Neural cell (in vitro differentiated cells): ENCODE results near the gene FGF5. TPM values are rescaled to one million over a fixed set of nuclear protein-coding genes. Genes with fewer than 3 reads are reported as not detected.
A peak's percentile ranks its signal among the peaks of the same experiment; 100 is the strongest.

Source experiments
- H2AFZ ChIP-seq: fragments of 200-600, 300-800 bp; sonication (generic), shearing (Covaris generic); 2 replicates; pipeline ENCODE4 v1.6.0; 2014; ENCODE audit warnings: low read depth, mild to moderate bottlenecking, antibody characterized with exemption, low read length, moderate library complexity
- H3F3A ChIP-seq: fragments of 200-600 bp; shearing (Covaris generic); 2 replicates; pipeline ENCODE4 v1.6.1; 2016; ENCODE audit warnings: mild to moderate bottlenecking, moderate library complexity, mixed read lengths, antibody characterized with exemption, low read length; ENCODE audit not compliant: insufficient read depth, poor library complexity, severe bottlenecking
- H3K27ac ChIP-seq: fragments of 200-600, 300-800 bp; sonication (generic), shearing (Covaris generic); 2 replicates; pipeline ENCODE4 v1.5.1; 2014; ENCODE audit warnings: mild to moderate bottlenecking, low read length, moderate library complexity
- H3K27me3 ChIP-seq: fragments of 300-800, 200-600 bp; sonication (generic), shearing (Covaris generic); 2 replicates; pipeline ENCODE4 v1.6.0; 2014; ENCODE audit warnings: mild to moderate bottlenecking, low read depth, low read length, moderate library complexity; ENCODE audit not compliant: insufficient read depth
- H3K36me3 ChIP-seq: fragments of 300-800, 200-600 bp; sonication (generic), shearing (Covaris generic); 2 replicates; pipeline ENCODE4 v1.5.1; 2014; ENCODE audit warnings: mild to moderate bottlenecking, antibody characterized with exemption, low read length, moderate library complexity; ENCODE audit not compliant: insufficient read depth
- H3K4me2 ChIP-seq: fragments of 300-800, 200-600 bp; sonication (generic), shearing (Covaris generic); 2 replicates; pipeline ENCODE4 v1.6.0; 2014; ENCODE audit warnings: mild to moderate bottlenecking, low read length
- H3K4me3 ChIP-seq: fragments of 300-800, 200-600 bp; sonication (generic), shearing (Covaris generic); 2 replicates; pipeline ENCODE4 v1.5.1; 2014; ENCODE audit warnings: mild to moderate bottlenecking, low read length, moderate library complexity
- H3K79me2 ChIP-seq: fragments of 200-600 bp; shearing (Covaris generic); replicated peaks from 2 replicates; pipeline ENCODE4 v1.6.0; 2014; ENCODE audit warnings: mild to moderate bottlenecking, low read length, moderate library complexity; ENCODE audit not compliant: insufficient read depth
- H3K9ac ChIP-seq: fragments of 300-800, 200-600 bp; sonication (generic), shearing (Covaris generic); 2 replicates; pipeline ENCODE4 v1.6.1; 2016; ENCODE audit warnings: mild to moderate bottlenecking, low read length, mixed read lengths
- H3K9me2 ChIP-seq: fragments of 200-600 bp; shearing (Covaris generic); 2 replicates; pipeline ENCODE4 v1.6.1; 2016; ENCODE audit warnings: mild to moderate bottlenecking, low read length, mixed read lengths; ENCODE audit not compliant: insufficient read depth
- H3K9me3 ChIP-seq: fragments of 200-600, 300-800 bp; sonication (generic), shearing (Covaris generic); 2 replicates; pipeline ENCODE4 v1.6.1; 2016; ENCODE audit warnings: mild to moderate bottlenecking, mixed run types, low read length, moderate library complexity, mixed read lengths
- H4K20me1 ChIP-seq: fragments of 200-600 bp; shearing (Covaris generic); 2 replicates; pipeline ENCODE4 v1.6.1; 2016; ENCODE audit warnings: mild to moderate bottlenecking, mixed run types; ENCODE audit not compliant: insufficient read depth
- EP300 ChIP-seq: fragments of 450-650 bp; conservative IDR thresholded peaks from 2 replicates; pipeline ENCODE4 v1.6.1; 2014; ENCODE audit warnings: antibody characterized with exemption, mild to moderate bottlenecking, moderate library complexity; ENCODE audit not compliant: poor library complexity, severe bottlenecking
- EZH2 ChIP-seq: fragments of 200-600, 300-800 bp; shearing (Covaris generic), sonication (generic); IDR thresholded peaks from 2 replicates; pipeline ENCODE4 v1.6.1; 2014; ENCODE audit warnings: antibody characterized with exemption, low read length, borderline replicate concordance, mild to moderate bottlenecking; ENCODE audit not compliant: insufficient read depth, poor library complexity, severe bottlenecking
- MXI1 ChIP-seq: fragments of 450-650 bp; conservative IDR thresholded peaks from 2 replicates; pipeline ENCODE4 v1.6.1; 2014; ENCODE audit warnings: antibody characterized with exemption, mild to moderate bottlenecking; ENCODE audit not compliant: poor library complexity, severe bottlenecking
- POLR2AphosphoS5 ChIP-seq: IDR thresholded peaks from 2 replicates; pipeline ENCODE4 v1.6.1; 2012
- RAD21 ChIP-seq: fragments of 450-650 bp; conservative IDR thresholded peaks from 2 replicates; pipeline ENCODE4 v1.6.1; 2014; ENCODE audit warnings: antibody characterized with exemption, mild to moderate bottlenecking, moderate library complexity
- SMC3 ChIP-seq: fragments of 450-650 bp; conservative IDR thresholded peaks from 2 replicates; pipeline ENCODE4 v1.6.1; 2014; ENCODE audit warnings: antibody characterized with exemption, mild to moderate bottlenecking, moderate library complexity; ENCODE audit not compliant: poor library complexity
- TAF1 ChIP-seq: IDR thresholded peaks from 2 replicates; pipeline ENCODE4 v1.6.1; 2012; ENCODE audit warnings: low read depth
- polyA plus RNA-seq: library from polyadenylated mRNA; depleted of rRNA; stranded (reverse); fragments of >200 nt; gene quantifications from 2 replicates; pipeline ENCODE4 v1.2.3, GENCODE V29; 2014
- TF ChIP-seq, protein P1 (sequence below): IDR thresholded peaks from 2 replicates; pipeline ENCODE4 v1.6.1; 2012; ENCODE audit warnings: borderline replicate concordance
- TF ChIP-seq, protein P2 (sequence below): fragments of 450-650 bp; IDR thresholded peaks from 2 replicates; pipeline ENCODE4 v1.5.1; 2014; ENCODE audit warnings: antibody characterized with exemption, mild to moderate bottlenecking, moderate library complexity; ENCODE audit not compliant: poor library complexity, severe bottlenecking

FGF5 gene
- polyA plus RNA-seq, 1 donor from 2014 or later: 0.26 TPM

DNA sequence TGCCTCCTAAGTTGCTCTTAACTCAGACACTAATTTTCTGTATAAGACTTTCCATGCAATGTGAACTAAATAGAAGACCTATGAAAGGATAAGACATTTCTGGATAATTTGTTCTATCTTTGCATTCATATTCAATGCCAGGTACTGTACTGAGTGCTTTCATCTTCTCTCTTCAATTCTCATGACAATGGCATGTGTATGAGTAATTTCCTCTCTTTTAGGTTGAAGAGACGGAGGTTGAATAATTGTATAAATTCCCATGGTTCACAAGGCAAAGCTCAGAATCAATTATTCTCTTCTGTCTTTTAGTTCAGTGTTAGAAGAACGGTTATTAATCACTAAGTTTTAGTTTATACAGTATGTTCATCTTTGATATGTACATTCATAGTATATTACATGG, 39.8 kb downstream of the FGF5 start:
- Histone ChIP-seq H3K36me3 (no peaks in the 10 kb centered on the region), H3K79me2 (no peaks in the 10 kb centered on the region), H3K9ac (peak overlapping the region; percentile 40), H3K9me2 (no peaks in the 10 kb centered on the region), H4K20me1 (no peaks in the 10 kb centered on the region), H3K4me3 (peak overlapping the region; percentile 15), H3K27ac (peak overlapping the region; percentile 93), H2AFZ (no peak overlapping the region), H3K27me3 (no peaks in the 10 kb centered on the region), H3K9me3 (no peaks in the 10 kb centered on the region), H3F3A (peaks cover 9% of the 10 kb centered on the region), H3K4me2 (no peak overlapping the region)
- TF ChIP-seq EZH2: no peak
- no peak for TF ChIP-seq EP300

DNA sequence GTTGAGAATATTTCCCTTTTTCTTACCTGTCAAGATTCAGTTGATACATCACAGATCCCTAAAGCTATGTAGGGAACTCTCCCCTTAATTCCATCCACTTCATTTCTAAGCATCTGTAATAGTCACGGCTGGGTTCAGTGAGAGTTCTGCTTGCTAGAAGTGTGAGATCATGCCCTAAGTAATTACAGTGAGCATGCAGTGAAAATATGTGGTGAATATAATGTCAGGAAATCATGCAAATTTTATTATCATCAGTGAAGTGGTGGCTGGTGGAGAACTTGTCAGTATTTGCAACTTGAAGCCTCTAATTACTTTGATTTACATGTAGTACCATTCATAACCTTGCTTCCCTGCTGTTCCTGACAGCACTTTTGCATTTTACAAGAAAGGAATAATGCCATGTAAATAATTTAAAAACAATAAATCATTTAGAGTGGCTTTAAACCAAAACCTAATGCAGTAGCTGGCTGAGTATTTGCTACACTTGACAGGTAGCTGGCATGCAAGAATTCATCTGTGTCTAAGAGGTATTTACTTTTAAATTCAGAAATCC, 40.8 kb downstream of the FGF5 start:
- peak overlapping the region; percentile 37 for H3K4me3 ChIP-seq
- peak; percentile 80 for TF ChIP-seq POLR2AphosphoS5
- TF ChIP-seq, protein P1, sequence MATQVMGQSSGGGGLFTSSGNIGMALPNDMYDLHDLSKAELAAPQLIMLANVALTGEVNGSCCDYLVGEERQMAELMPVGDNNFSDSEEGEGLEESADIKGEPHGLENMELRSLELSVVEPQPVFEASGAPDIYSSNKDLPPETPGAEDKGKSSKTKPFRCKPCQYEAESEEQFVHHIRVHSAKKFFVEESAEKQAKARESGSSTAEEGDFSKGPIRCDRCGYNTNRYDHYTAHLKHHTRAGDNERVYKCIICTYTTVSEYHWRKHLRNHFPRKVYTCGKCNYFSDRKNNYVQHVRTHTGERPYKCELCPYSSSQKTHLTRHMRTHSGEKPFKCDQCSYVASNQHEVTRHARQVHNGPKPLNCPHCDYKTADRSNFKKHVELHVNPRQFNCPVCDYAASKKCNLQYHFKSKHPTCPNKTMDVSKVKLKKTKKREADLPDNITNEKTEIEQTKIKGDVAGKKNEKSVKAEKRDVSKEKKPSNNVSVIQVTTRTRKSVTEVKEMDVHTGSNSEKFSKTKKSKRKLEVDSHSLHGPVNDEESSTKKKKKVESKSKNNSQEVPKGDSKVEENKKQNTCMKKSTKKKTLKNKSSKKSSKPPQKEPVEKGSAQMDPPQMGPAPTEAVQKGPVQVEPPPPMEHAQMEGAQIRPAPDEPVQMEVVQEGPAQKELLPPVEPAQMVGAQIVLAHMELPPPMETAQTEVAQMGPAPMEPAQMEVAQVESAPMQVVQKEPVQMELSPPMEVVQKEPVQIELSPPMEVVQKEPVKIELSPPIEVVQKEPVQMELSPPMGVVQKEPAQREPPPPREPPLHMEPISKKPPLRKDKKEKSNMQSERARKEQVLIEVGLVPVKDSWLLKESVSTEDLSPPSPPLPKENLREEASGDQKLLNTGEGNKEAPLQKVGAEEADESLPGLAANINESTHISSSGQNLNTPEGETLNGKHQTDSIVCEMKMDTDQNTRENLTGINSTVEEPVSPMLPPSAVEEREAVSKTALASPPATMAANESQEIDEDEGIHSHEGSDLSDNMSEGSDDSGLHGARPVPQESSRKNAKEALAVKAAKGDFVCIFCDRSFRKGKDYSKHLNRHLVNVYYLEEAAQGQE: peak; percentile 83
- no peak for TF ChIP-seq TAF1
- TF ChIP-seq EP300: peak; percentile 92
- no peak for TF ChIP-seq MXI1
- TF ChIP-seq SMC3: no peak
- TF ChIP-seq EZH2: no peak
- TF ChIP-seq RAD21: peak; percentile 11
- TF ChIP-seq, protein P2, sequence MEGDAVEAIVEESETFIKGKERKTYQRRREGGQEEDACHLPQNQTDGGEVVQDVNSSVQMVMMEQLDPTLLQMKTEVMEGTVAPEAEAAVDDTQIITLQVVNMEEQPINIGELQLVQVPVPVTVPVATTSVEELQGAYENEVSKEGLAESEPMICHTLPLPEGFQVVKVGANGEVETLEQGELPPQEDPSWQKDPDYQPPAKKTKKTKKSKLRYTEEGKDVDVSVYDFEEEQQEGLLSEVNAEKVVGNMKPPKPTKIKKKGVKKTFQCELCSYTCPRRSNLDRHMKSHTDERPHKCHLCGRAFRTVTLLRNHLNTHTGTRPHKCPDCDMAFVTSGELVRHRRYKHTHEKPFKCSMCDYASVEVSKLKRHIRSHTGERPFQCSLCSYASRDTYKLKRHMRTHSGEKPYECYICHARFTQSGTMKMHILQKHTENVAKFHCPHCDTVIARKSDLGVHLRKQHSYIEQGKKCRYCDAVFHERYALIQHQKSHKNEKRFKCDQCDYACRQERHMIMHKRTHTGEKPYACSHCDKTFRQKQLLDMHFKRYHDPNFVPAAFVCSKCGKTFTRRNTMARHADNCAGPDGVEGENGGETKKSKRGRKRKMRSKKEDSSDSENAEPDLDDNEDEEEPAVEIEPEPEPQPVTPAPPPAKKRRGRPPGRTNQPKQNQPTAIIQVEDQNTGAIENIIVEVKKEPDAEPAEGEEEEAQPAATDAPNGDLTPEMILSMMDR: no peak
- no peaks in the 10 kb centered on the region for H4K20me1 ChIP-seq
- no peaks in the 10 kb centered on the region for H3K79me2 ChIP-seq
- peak overlapping the region; percentile 40 for H3K4me2 ChIP-seq
- H3F3A ChIP-seq: peaks cover 9% of the 10 kb centered on the region
- H2AFZ ChIP-seq: no peak overlapping the region
- H3K9me3 ChIP-seq: no peaks in the 10 kb centered on the region
- H3K36me3 ChIP-seq: no peaks in the 10 kb centered on the region
- H3K27ac ChIP-seq: peak overlapping the region; percentile 93
- H3K9me2 ChIP-seq: no peaks in the 10 kb centered on the region
- H3K27me3 ChIP-seq: no peaks in the 10 kb centered on the region
- H3K9ac ChIP-seq: peak overlapping the region; percentile 61
